Lower lobe of right lung (tissue), 2 donors: ENCODE measurements around the gene KCNQ1. TPM values are rescaled to one million over a fixed set of nuclear protein-coding genes. Genes with fewer than 3 reads are reported as not detected.

ENCODE experiments used
- ATAC-seq, 2 donors: fragments of 200-7000 bp; cut with Tn5 transposase; one replicate each; pipeline ENCODE4 v1.9.1; 2020 to 2022; ENCODE audit warnings: mild to moderate bottlenecking in 2 of 2, moderate library complexity in 2 of 2
- DNase-seq: peaks from one replicate; pipeline ENCODE4 v3.0.0-alpha.2; 2020
- H3K27ac ChIP-seq: fragments of 200-600 bp; one replicate; pipeline ENCODE4 v1.8.0; 2022
- H3K27me3 ChIP-seq: fragments of 200-600 bp; one replicate; pipeline ENCODE4 v1.8.0; 2022; ENCODE audit warnings: low read depth
- H3K36me3 ChIP-seq: fragments of 200-600 bp; one replicate; pipeline ENCODE4 v1.8.0; 2022; ENCODE audit warnings: mild to moderate bottlenecking
- H3K4me1 ChIP-seq: fragments of 200-600 bp; one replicate; pipeline ENCODE4 v1.8.0; 2022
- H3K4me3 ChIP-seq: fragments of 200-600 bp; one replicate; pipeline ENCODE4 v1.8.0; 2022; ENCODE audit warnings: mild to moderate bottlenecking
- H3K9me3 ChIP-seq: fragments of 200-600 bp; one replicate; pipeline ENCODE4 v1.8.0; 2022
- intact Hi-C: fragments of 100-400 bp; cut with DNase I; formaldehyde crosslinking; loops from one replicate; pipeline ENCODE4 v1.11.0; 2022
- total RNA-seq: library from RNA; stranded (reverse); fragmentation: NEBNext Ultra II Directional; extraction: Animal tissue kit (Norgen Biotek cat#: 25700); gene quantifications from one replicate; pipeline ENCODE4 v1.2.1, GENCODE V29; 2021
- TF ChIP-seq, protein P1 (sequence below): fragments of 200-600 bp; IDR thresholded peaks from one replicate; pipeline ENCODE4 v1.8.0; 2022; ENCODE audit warnings: antibody characterized with exemption, mild to moderate bottlenecking
- donor health status: DM: no; HTN: yes; CAD: no; lungs with severe emphysema.

Gene KCNQ1
- total RNA-seq, 1 donor from 2014 or later: 51.0 TPM

DNA sequence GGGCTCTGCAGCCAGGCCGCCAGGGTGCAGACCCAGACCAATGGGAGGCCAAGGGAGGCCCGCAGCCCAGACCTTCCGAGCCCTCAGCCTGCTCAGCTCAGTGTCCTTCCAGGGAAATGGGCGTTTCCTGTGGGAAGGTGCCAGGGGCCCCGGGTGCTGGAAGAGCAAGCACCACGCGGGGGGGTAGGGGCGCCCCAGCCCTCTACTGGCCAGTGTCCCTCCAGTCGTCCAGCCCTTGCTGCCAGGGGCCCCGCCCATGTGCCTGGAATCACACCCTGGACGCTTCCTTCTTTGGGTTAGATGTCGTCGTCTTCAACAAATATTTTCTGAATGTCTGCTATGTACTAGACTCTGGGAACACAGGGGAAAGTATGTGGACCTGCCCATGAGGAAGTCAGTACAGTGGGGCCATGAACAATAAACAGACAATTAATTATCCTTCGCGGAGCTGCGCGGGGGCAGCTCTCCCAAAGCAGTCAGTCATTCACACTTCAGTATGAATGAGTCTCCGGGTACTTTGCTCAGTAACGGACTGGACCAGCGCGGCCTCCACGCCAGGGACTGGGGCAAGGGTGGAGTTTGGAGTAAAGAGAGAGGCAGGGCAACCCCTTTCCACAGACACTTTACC, 380.6 kb downstream of the KCNQ1 start:
- peak overlapping the region; percentile 80 for H3K27ac ChIP-seq
- H3K27me3 ChIP-seq: no peaks in the 10 kb centered on the region
- no peak overlapping the region for H3K4me3 ChIP-seq
- H3K9me3 ChIP-seq: no peaks in the 10 kb centered on the region
- DNase-seq (peak; percentile 89), ATAC-seq (peak; percentile 83 to 86)
- TF ChIP-seq, protein P1, sequence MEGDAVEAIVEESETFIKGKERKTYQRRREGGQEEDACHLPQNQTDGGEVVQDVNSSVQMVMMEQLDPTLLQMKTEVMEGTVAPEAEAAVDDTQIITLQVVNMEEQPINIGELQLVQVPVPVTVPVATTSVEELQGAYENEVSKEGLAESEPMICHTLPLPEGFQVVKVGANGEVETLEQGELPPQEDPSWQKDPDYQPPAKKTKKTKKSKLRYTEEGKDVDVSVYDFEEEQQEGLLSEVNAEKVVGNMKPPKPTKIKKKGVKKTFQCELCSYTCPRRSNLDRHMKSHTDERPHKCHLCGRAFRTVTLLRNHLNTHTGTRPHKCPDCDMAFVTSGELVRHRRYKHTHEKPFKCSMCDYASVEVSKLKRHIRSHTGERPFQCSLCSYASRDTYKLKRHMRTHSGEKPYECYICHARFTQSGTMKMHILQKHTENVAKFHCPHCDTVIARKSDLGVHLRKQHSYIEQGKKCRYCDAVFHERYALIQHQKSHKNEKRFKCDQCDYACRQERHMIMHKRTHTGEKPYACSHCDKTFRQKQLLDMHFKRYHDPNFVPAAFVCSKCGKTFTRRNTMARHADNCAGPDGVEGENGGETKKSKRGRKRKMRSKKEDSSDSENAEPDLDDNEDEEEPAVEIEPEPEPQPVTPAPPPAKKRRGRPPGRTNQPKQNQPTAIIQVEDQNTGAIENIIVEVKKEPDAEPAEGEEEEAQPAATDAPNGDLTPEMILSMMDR: peak; percentile 45
- peaks cover 38% of the 10 kb centered on the region for H3K4me1 ChIP-seq
- intact Hi-C loops: no loop called here
- H3K36me3 ChIP-seq: no peaks in the 10 kb centered on the region

DNA sequence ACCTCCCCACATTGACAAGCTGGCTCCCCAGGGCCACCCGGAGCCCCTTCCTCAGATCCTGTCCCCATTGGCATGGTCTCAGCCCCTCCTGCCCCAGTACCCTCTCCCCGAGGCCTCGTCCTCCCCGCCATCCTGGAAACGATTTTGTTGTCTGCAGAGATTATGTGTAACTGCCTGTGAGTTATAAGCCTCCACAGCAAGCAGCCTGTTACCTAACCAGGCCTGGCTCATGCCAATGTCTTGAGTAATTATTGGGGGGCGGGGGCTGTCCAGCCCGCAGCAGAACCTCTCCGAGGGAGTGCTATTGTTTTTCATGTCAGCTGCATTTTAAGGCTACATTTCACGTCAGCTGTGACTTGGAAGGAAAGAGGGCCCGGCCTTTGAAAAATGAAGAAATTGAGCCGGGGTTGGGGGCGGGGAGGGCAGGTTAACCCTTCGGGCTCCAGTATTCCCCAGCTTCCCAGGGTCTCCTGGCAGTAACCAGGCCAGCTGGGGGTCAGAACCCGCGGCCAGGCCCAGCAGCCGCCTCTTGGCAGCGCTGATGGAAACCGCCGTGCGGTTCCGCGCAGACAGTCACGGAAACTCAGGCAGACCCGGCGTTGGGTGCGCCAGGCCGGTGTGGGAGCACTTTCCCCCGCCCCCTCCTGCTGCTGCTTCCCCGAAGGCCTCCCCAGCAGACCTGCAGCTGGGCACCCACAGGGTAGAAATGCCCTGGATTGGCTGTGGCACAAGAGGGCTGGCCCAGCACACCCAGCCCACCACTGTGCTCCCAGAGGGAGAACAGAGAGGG, 381.3 kb downstream of the KCNQ1 start:
- Histone ChIP-seq H3K36me3 (no peaks in the 10 kb centered on the region), H3K9me3 (no peaks in the 10 kb centered on the region), H3K27me3 (no peaks in the 10 kb centered on the region), H3K4me1 (peaks cover 39% of the 10 kb centered on the region), H3K27ac (peak overlapping the region; percentile 80), H3K4me3 (peak overlapping the region; percentile 29)
- DNase-seq: peak; percentile 72
- TF ChIP-seq, protein P1: no peak
- intact Hi-C loops: no loop called here
- ATAC-seq: peak; percentile 87 to 93

DNA sequence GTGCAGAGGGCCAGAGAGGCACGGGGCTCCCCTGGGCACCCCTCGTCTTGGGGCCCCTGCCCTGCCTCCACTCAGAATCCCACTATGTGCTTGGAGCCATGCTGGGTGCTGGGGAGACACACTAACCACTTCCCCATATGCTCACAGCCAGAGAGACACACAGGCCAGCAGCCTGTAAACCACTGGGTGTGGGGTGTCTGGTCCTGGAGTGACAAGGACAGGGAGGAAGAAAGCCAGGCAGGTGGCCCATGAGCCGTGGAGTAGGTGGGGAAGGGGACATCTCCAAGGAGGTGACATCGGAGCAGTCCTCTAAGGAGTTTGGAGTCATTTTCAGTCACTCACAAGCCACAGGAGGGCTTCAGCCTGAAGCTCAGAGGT, 381.9 kb downstream of the KCNQ1 start:
- H3K27me3 ChIP-seq: no peaks in the 10 kb centered on the region
- TF ChIP-seq, protein P1: no peak
- peak overlapping the region; percentile 80 for H3K27ac ChIP-seq
- ATAC-seq: peak; percentile 36 to 48
- intact Hi-C loops: no loop called here
- no peaks in the 10 kb centered on the region for H3K9me3 ChIP-seq
- no peak for DNase-seq
- H3K4me3 ChIP-seq: no peak overlapping the region
- peaks cover 39% of the 10 kb centered on the region for H3K4me1 ChIP-seq
- H3K36me3 ChIP-seq: no peaks in the 10 kb centered on the region

DNA sequence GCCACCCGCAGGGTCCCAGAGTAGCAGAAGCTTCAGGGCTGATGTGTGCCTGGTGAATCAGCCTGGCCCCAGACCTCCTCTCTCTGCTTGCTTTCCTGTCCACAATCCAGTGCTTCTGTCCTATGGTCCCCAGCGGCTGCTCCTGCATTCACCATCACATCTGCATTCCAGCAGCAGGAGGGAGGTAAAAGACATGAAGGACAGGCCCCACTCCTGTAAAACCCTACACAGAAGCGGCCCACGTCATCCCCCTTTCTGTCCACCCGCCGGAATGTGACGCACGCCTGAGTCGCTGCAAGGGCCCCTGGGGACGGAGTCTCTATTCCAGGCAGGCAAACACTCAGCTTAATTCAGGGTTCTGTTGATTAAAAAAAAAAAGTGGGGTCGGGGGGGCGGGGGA, 382.4 kb downstream of the KCNQ1 start:
- Histone ChIP-seq H3K9me3 (no peaks in the 10 kb centered on the region), H3K27ac (peak overlapping the region; percentile 80), H3K4me1 (peaks cover 39% of the 10 kb centered on the region), H3K36me3 (no peaks in the 10 kb centered on the region), H3K27me3 (no peaks in the 10 kb centered on the region), H3K4me3 (no peak overlapping the region)
- no peak for ATAC-seq
- TF ChIP-seq, protein P1: no peak
- intact Hi-C loops: no loop called here
- DNase-seq: peak; percentile 19

DNA sequence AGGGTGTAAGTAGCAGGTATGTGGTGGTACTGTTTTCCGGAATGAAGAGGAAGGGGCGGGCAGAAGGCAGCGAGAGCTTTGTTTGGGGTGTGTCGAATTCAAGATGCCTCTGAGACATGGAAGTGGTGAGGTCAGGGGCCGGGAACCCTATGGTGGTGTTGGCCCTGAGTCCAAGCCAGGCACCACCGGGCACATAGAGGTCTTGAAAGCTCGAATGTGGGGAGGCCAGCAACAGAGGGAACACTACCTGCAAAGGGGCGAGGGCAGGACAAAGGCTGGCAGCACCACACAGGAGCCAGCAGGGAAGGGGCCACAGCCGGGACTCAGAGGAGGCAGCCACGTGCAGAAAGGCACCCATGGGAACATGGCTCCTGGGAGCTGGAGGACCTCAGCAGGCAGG, 383.0 kb downstream of the KCNQ1 start:
- TF ChIP-seq, protein P1: no peak
- no peaks in the 10 kb centered on the region for H3K9me3 ChIP-seq
- no peaks in the 10 kb centered on the region for H3K36me3 ChIP-seq
- DNase-seq (peak; percentile 32), ATAC-seq (no peak)
- intact Hi-C loops: no loop called here
- H3K27ac ChIP-seq: no peak overlapping the region
- no peaks in the 10 kb centered on the region for H3K27me3 ChIP-seq
- H3K4me3 ChIP-seq: no peak overlapping the region
- peaks cover 39% of the 10 kb centered on the region for H3K4me1 ChIP-seq
